Liver (tissue), 3 donors: Measurements from ENCODE around the gene SMC6.

Experiments used
- EGR1 ChIP-seq, 2 donors: IDR thresholded peaks; 2 replicates each; pipeline ENCODE4 v1.6.1; 2016 to 2018; ENCODE audit warnings: antibody characterized with exemption in 2 of 2, low read depth in 2 of 2
- GABPA ChIP-seq, 2 donors: IDR thresholded peaks in 1 of 2; conservative IDR thresholded peaks in 1 of 2; 2 replicates each; pipeline ENCODE4 v1.6.1; 2016; ENCODE audit warnings: antibody characterized with exemption in 2 of 2, mild to moderate bottlenecking in 1 of 2, moderate library complexity in 1 of 2
- TAF1 ChIP-seq: conservative IDR thresholded peaks from 2 replicates; pipeline ENCODE4 v1.6.1; 2016; ENCODE audit warnings: antibody characterized with exemption, mild to moderate bottlenecking
- TF ChIP-seq, protein P1 (sequence below): fragments of 150-350 bp; IDR thresholded peaks from 2 replicates; pipeline ENCODE4 v1.5.1; 2017; ENCODE audit warnings: improper control_type of control experiment, low read depth, low read length; ENCODE audit not compliant: missing input control
- TF ChIP-seq, protein P2 (sequence below): IDR thresholded peaks from 2 replicates; pipeline ENCODE4 v1.6.1; 2016; ENCODE audit warnings: antibody characterized with exemption
- donor health status: healthy.
- donor health status: healthy.

DNA sequence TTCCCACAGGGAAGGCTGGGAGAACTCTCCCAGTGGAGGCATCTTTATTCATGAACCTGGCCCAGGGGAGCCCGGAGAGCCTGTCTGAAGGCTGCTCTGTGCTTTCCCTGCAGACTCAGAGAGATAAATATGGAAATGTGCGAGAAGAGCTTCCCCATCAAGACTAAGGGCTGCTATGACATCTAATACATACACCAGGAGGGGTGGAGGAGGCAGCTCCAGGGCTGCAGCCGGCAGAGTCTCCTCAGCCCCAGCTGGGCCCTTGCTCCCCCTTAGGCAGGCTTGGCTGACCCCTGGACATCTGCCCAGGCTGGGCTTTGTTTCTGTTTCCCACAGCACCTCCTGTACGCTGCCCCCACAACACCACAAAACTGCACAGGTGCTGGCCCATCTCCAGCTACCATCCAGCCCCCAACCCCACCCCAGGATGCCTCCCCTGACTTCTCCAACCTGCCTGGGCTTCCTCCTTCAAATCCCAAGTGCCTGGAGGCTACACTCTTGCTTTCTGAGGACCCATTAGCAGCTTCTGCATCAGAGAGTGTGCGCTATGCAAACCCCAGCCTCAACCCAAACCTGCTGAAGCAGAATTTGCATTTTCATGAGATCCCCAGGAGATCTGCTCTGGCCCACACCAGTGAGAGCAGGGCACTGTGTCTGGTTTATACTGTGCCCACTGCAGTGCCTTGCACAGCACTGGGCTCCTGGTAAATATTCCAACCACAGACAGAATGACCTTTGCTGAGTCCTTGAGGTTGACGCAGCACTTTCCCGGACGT is 116.3 kb downstream of the SMC6 start:
- no peak for TF ChIP-seq GABPA (IDR thresholded peaks at IDR 0.05 in 1 of 2, conservative IDR thresholded peaks at IDR 0.05 in 1 of 2)
- TF ChIP-seq, protein P1, sequence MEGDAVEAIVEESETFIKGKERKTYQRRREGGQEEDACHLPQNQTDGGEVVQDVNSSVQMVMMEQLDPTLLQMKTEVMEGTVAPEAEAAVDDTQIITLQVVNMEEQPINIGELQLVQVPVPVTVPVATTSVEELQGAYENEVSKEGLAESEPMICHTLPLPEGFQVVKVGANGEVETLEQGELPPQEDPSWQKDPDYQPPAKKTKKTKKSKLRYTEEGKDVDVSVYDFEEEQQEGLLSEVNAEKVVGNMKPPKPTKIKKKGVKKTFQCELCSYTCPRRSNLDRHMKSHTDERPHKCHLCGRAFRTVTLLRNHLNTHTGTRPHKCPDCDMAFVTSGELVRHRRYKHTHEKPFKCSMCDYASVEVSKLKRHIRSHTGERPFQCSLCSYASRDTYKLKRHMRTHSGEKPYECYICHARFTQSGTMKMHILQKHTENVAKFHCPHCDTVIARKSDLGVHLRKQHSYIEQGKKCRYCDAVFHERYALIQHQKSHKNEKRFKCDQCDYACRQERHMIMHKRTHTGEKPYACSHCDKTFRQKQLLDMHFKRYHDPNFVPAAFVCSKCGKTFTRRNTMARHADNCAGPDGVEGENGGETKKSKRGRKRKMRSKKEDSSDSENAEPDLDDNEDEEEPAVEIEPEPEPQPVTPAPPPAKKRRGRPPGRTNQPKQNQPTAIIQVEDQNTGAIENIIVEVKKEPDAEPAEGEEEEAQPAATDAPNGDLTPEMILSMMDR: no peak
- no peak for TF ChIP-seq TAF1
- TF ChIP-seq, protein P2, sequence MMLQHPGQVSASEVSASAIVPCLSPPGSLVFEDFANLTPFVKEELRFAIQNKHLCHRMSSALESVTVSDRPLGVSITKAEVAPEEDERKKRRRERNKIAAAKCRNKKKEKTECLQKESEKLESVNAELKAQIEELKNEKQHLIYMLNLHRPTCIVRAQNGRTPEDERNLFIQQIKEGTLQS: no peak
- TF ChIP-seq EGR1 (IDR thresholded peaks at IDR 0.05; ENCODE audit: low read depth in 2 of 2): no peak
